Activated naive CD4-positive, alpha-beta T cell (primary cell): ENCODE measurements around the gene TMEM212.
"Not testable (repeated sequence)": the region's sequence is repeated elsewhere in the genome, so short reads cannot be mapped to it uniquely, and the experiment has no call there.

Experiments
- DNase-seq, 4 experiments: peaks; one replicate each; lab custom pipeline; 2025; lab: John Stamatoyannopoulos, UW

TMEM212 gene

GRCh38 chr3:171813278-171813896, 29.8 kb upstream of the TMEM212 start:
- DNase-seq = no peak

- DNase-seq = no peak
These were observed 29.2 kb upstream of the TMEM212 start for GRCh38 chr3:171813897-171814460.

- DNase-seq = not testable (repeated sequence)
These were observed 28.5 kb upstream of the TMEM212 start for GRCh38 chr3:171814662-171815061.

GRCh38 chr3:171815973-171816595, 27.1 kb upstream of the TMEM212 start:
- no peak for DNase-seq

GRCh38 chr3:171817074-171817800, 25.9 kb upstream of the TMEM212 start:
- no peak for DNase-seq

- no peak for DNase-seq
These were observed 22.1 kb upstream of the TMEM212 start for GRCh38 chr3:171821044-171821443.

GRCh38 chr3:171821778-171822358, 21.3 kb upstream of the TMEM212 start:
- no peak for DNase-seq

GRCh38 chr3:171822431-171823106, 20.6 kb upstream of the TMEM212 start:
- DNase-seq = no peak

GRCh38 chr3:171824116-171824515, 19.0 kb upstream of the TMEM212 start:
- DNase-seq = no peak

GRCh38 chr3:171824824-171825221, 18.3 kb upstream of the TMEM212 start:
- no peak for DNase-seq

- no peak for DNase-seq
These were observed 17.8 kb upstream of the TMEM212 start for GRCh38 chr3:171825222-171825828.

GRCh38 chr3:171827385-171827784, 15.8 kb upstream of the TMEM212 start:
- no peak for DNase-seq

- DNase-seq = no peak
These were observed 15.2 kb upstream of the TMEM212 start for GRCh38 chr3:171827836-171828458.

- no peak for DNase-seq
These were observed 14.0 kb upstream of the TMEM212 start for GRCh38 chr3:171828902-171829770.

- DNase-seq = no peak
These were observed 13.2 kb upstream of the TMEM212 start for GRCh38 chr3:171829841-171830517.

- no peak for DNase-seq
These were observed 12.7 kb upstream of the TMEM212 start for GRCh38 chr3:171830518-171830875.

GRCh38 chr3:171831936-171832335, 11.2 kb upstream of the TMEM212 start:
- DNase-seq = no peak

GRCh38 chr3:171832989-171833388, 10.2 kb upstream of the TMEM212 start:
- no peak for DNase-seq

- no peak for DNase-seq
These were observed 9.2 kb upstream of the TMEM212 start for GRCh38 chr3:171833789-171834460.
